Measurements from ENCODE around the gene SLAIN2. TPM values are rescaled to one million over a fixed set of nuclear protein-coding genes. Genes with fewer than 3 reads are reported as not detected.

SLAIN2 gene
- total and polyA plus RNA-seq, 2 of the 4 experiments (the other 2 are of a cell fraction) = 23.3 to 53.0 TPM

DNA sequence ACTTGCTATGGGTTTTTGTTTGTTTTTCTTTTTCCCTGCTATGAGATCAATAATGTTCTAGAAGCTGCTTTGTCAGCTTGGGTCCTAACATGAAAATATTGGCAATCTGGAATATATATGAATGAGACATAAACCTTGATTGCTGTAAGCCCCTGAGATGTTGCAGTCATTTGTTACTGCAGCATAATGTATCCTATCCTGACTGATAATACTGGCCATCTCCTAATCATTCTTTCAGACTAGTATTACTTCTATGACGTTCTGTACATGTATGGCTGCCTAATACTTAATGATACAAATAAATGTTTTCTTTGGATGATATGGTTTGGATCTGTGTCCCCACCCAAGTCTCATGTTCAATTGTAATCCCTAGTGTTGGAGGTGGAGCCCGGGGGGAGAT, 19.3 kb upstream of the SLAIN2 start:
- no TSS peak for BruUV-seq (replicated peaks)
- Histone ChIP-seq H3K18ac (ENCODE audit: low read depth, low read length) (no peak overlapping the region), H4K91ac (ENCODE audit: insufficient read depth, low read depth, low read length) (no peak overlapping the region), H3K9me1 (ENCODE audit: insufficient read depth, low read length) (no peaks in the 10 kb centered on the region), H2AFZ (replicated peaks; ENCODE audit: low read length, poor library complexity) (no peak overlapping the region), H2BK5ac (ENCODE audit: low read depth, low read length, poor library complexity, severe bottlenecking) (no peak overlapping the region), H2BK120ac (ENCODE audit: low read depth, low read length) (no peak overlapping the region), H3K9me3 (ENCODE audit: control insufficient read depth, insufficient read depth, low read length) (no peaks in the 10 kb centered on the region), H3K27ac (ENCODE audit: insufficient read depth, low read length) (no peak overlapping the region), H2BK20ac (ENCODE audit: low read depth, low read length) (no peak overlapping the region), H3K9ac (ENCODE audit: low read depth, low read length) (no peak overlapping the region), H4K20me1 (ENCODE audit: insufficient read depth, low read length) (no peaks in the 10 kb centered on the region), H3K56ac (ENCODE audit: extremely low read depth, insufficient read depth, low read length) (no peak overlapping the region), H4K5ac (ENCODE audit: low read depth, low read length) (no peak overlapping the region), H3K27me3 (ENCODE audit: control insufficient read depth, insufficient read depth, low read length) (no peaks in the 10 kb centered on the region), H3K4me1 (ENCODE audit: control insufficient read depth, insufficient read depth, low read length) (0 out of 2 replicates have a peak, but pooled peaks cover 2% of the 10 kb centered on the region), H4K8ac (ENCODE audit: low read depth in 2 of 2, low read length in 2 of 2) (no peak overlapping the region), H3K4ac (ENCODE audit: low read depth, low read length) (no peak overlapping the region), H2BK15ac (ENCODE audit: low read depth, low read length) (no peak overlapping the region), H3K79me1 (ENCODE audit: low read depth in 1 of 2, low read length in 2 of 2) (no peaks in the 10 kb centered on the region), H3K36me3 (ENCODE audit: control insufficient read depth, insufficient read depth, low read length) (no peaks in the 10 kb centered on the region), H3K23ac (ENCODE audit: low read depth, low read length) (no peak overlapping the region), H3K14ac (replicated peaks; ENCODE audit: low read depth, low read length) (no peak overlapping the region), H3K4me2 (ENCODE audit: low read depth, low read length) (no peak overlapping the region), H2AK9ac (replicated peaks; ENCODE audit: low read depth, low read length, poor library complexity) (no peak overlapping the region), H2AK5ac (ENCODE audit: low read depth, low read length) (no peak overlapping the region), H3K4me3 (ENCODE audit: insufficient read depth, low read depth, low read length) (no peak overlapping the region)
- CTCF ChIA-PET = no interaction called here
- in situ Hi-C loops (cut with MboI; ENCODE audit: low sequenced_read_pairs) = loop anchor here (25.0 kb wide), 1 partner anchor 640 kb away; no protein-coding TSS in a partner anchor
- WGBS, 2 experiments (ENCODE audit: extremely low coverage in 2 of 2, insufficient read length in 1 of 2) = no CpG with 5 or more reads among the region's 2 CpGs
- TF ChIP-seq RCOR1 (IDR thresholded peaks at IDR 0.05; ENCODE audit: insufficient replicate concordance, low read length) = no peak
- TF ChIP-seq, protein P1, sequence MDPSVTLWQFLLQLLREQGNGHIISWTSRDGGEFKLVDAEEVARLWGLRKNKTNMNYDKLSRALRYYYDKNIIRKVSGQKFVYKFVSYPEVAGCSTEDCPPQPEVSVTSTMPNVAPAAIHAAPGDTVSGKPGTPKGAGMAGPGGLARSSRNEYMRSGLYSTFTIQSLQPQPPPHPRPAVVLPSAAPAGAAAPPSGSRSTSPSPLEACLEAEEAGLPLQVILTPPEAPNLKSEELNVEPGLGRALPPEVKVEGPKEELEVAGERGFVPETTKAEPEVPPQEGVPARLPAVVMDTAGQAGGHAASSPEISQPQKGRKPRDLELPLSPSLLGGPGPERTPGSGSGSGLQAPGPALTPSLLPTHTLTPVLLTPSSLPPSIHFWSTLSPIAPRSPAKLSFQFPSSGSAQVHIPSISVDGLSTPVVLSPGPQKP (IDR thresholded peaks at IDR 0.05; ENCODE audit: borderline replicate concordance, low read depth, low read length) = no peak
- no peak for TF ChIP-seq MAFK (IDR thresholded peaks at IDR 0.05; ENCODE audit: low read depth, low read length)
- no peak for TF ChIP-seq RFX5 (IDR thresholded peaks at IDR 0.05; ENCODE audit: low read depth, low read length)
- TF ChIP-seq MAZ (IDR thresholded peaks at IDR 0.05; ENCODE audit: borderline replicate concordance, low read depth, low read length) = no peak
- no peak for TF ChIP-seq CHD1 (IDR thresholded peaks at IDR 0.05; ENCODE audit: low read depth, low read length)
- TF ChIP-seq POLR2A (IDR thresholded peaks at IDR 0.05; ENCODE audit: low read depth, low read length) = no peak
- TF ChIP-seq, protein P2, sequence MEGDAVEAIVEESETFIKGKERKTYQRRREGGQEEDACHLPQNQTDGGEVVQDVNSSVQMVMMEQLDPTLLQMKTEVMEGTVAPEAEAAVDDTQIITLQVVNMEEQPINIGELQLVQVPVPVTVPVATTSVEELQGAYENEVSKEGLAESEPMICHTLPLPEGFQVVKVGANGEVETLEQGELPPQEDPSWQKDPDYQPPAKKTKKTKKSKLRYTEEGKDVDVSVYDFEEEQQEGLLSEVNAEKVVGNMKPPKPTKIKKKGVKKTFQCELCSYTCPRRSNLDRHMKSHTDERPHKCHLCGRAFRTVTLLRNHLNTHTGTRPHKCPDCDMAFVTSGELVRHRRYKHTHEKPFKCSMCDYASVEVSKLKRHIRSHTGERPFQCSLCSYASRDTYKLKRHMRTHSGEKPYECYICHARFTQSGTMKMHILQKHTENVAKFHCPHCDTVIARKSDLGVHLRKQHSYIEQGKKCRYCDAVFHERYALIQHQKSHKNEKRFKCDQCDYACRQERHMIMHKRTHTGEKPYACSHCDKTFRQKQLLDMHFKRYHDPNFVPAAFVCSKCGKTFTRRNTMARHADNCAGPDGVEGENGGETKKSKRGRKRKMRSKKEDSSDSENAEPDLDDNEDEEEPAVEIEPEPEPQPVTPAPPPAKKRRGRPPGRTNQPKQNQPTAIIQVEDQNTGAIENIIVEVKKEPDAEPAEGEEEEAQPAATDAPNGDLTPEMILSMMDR (conservative IDR thresholded peaks at IDR 0.05; ENCODE audit: low read depth, low read length) = no peak
- TF ChIP-seq MXI1 (IDR thresholded peaks at IDR 0.05; ENCODE audit: borderline replicate concordance, low read depth, low read length) = no peak
- no peak for TF ChIP-seq SMC3 (IDR thresholded peaks at IDR 0.05; ENCODE audit: low read depth, low read length)
- TF ChIP-seq, protein P3, sequence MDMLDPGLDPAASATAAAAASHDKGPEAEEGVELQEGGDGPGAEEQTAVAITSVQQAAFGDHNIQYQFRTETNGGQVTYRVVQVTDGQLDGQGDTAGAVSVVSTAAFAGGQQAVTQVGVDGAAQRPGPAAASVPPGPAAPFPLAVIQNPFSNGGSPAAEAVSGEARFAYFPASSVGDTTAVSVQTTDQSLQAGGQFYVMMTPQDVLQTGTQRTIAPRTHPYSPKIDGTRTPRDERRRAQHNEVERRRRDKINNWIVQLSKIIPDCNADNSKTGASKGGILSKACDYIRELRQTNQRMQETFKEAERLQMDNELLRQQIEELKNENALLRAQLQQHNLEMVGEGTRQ (IDR thresholded peaks at IDR 0.05; ENCODE audit: low read depth, low read length) = no peak
- TF ChIP-seq FOS (IDR thresholded peaks at IDR 0.05; ENCODE audit: low read depth, low read length) = no peak
- no peak for TF ChIP-seq CEBPB (IDR thresholded peaks at IDR 0.05; ENCODE audit: low read depth, low read length)
- no peak for TF ChIP-seq BHLHE40 (IDR thresholded peaks at IDR 0.05; ENCODE audit: low read depth, low read length)
- no peak for TF ChIP-seq RAD21 (IDR thresholded peaks at IDR 0.05; ENCODE audit: low read length)
- POLR2A ChIA-PET (ENCODE audit: unreplicated experiment) = no interaction called here
- intact Hi-C loops (cut with micrococcal nuclease) = no loop called here
- dilution Hi-C loops (cut with HindIII; ENCODE audit: low sequenced_read_pairs, unreplicated experiment) = no loop called here
- ATAC-seq (ENCODE audit: low read depth) (no peak), DNase-seq (no peak)
